Activated B cell treated with CpG ODN at 0.5 μM for 24 hours (primary cell): Measurements from ENCODE around the gene TULP1. TPM values are rescaled to one million over a fixed set of nuclear protein-coding genes. Genes with fewer than 3 reads are reported as not detected.
"Not testable (repeated sequence)": the region's sequence is repeated elsewhere in the genome, so short reads cannot be mapped to it uniquely, and the experiment has no call there.

Source experiments
- ATAC-seq: fragments of 200-7000 bp; cut with Tn5 transposase; one replicate; pipeline ENCODE4 v1.10.0; 2021; ENCODE audit warnings: low read depth, mild to moderate bottlenecking, moderate library complexity
- CTCF ChIA-PET: fragments of 350-600 bp; sonication (Branson Sonifier 250); formaldehyde crosslinking; loops from one replicate; lab custom pipeline; 2021; ENCODE audit warnings: antibody characterized with exemption; lab: Charles Lee
- POLR2A ChIA-PET: fragments of 350-600 bp; sonication (Branson Sonifier 250); formaldehyde crosslinking; loops from one replicate; lab custom pipeline; 2021; ENCODE audit warnings: antibody characterized with exemption; lab: Charles Lee
- DNase-seq: peaks from one replicate; pipeline ENCODE4 v3.0.0; 2022
- H3K27ac Mint-ChIP-seq: one replicate; pipeline ENCODE4 v1.8.0; 2020; ENCODE audit warnings: mixed read lengths
- H3K27me3 Mint-ChIP-seq: one replicate; pipeline ENCODE4 v1.8.0; 2021; ENCODE audit warnings: mixed read lengths
- H3K36me3 Mint-ChIP-seq: one replicate; pipeline ENCODE4 v1.8.0; 2021; ENCODE audit warnings: low read depth, mixed read lengths
- H3K4me1 Mint-ChIP-seq: one replicate; pipeline ENCODE4 v1.8.0; 2021; ENCODE audit warnings: mixed read lengths
- H3K4me3 Mint-ChIP-seq: one replicate; pipeline ENCODE4 v1.8.0; 2020; ENCODE audit warnings: mild to moderate bottlenecking, mixed read lengths
- H3K9me3 Mint-ChIP-seq: one replicate; pipeline ENCODE4 v1.8.0; 2020; ENCODE audit warnings: mixed read lengths
- intact Hi-C: fragments of 100-400 bp; cut with micrococcal nuclease; formaldehyde crosslinking; loops from one replicate; pipeline ENCODE4 v1.15.1; 2024
- total RNA-seq: library from RNA; stranded (reverse); gene quantifications from 2 replicates; pipeline ENCODE4 v1.2.3, GENCODE V29; 2022
- TF ChIP-seq, protein P1 (sequence below): fragments of 200-600 bp; IDR thresholded peaks from one replicate; pipeline ENCODE4 v1.8.0; 2022; ENCODE audit warnings: antibody characterized with exemption, mild to moderate bottlenecking

Gene TULP1
- total RNA-seq, 1 donor from 2014 or later: not detected

DNA sequence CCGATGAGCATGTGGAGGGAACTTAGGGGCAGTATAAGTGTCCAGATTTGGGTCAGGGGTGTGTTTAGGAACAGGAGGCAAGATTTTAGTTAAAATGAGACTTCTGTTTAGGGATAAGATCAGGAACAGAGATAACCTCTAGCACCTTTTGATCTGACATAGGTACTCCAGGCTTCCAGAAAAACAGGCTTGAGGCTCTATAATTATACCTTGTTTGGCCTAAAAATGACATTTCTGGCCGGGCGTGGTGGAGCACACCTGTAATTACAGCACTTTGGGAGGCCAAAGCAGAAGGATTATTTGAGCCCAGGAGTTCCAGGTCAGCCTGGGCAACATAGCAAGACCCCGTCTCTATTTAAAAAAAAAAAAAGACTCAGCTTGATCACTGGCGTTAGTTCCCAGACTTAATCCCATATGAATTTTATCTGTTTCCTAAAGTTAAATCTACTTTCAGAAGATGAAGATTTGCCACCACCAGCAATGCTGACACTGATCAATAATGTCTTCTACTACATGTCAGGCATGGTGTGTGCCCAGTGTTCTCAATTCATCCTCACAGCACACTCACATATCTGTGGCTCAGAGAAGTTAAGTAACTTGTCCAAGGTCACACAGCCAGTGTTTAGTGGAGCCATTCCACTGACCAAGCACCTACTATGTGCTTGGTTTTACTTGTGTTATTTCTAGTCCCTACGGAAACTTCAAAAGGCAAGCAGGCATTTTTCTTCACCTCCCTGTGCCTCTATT lies 6.0 kb upstream of the TULP1 start:
- ChIA-PET CTCF (no interaction called here), POLR2A (no interaction called here)
- no peak for DNase-seq
- no peak overlapping the region for H3K4me3 Mint-ChIP-seq
- no peaks in the 10 kb centered on the region for H3K9me3 Mint-ChIP-seq
- TF ChIP-seq, protein P1, sequence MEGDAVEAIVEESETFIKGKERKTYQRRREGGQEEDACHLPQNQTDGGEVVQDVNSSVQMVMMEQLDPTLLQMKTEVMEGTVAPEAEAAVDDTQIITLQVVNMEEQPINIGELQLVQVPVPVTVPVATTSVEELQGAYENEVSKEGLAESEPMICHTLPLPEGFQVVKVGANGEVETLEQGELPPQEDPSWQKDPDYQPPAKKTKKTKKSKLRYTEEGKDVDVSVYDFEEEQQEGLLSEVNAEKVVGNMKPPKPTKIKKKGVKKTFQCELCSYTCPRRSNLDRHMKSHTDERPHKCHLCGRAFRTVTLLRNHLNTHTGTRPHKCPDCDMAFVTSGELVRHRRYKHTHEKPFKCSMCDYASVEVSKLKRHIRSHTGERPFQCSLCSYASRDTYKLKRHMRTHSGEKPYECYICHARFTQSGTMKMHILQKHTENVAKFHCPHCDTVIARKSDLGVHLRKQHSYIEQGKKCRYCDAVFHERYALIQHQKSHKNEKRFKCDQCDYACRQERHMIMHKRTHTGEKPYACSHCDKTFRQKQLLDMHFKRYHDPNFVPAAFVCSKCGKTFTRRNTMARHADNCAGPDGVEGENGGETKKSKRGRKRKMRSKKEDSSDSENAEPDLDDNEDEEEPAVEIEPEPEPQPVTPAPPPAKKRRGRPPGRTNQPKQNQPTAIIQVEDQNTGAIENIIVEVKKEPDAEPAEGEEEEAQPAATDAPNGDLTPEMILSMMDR: no peak
- peaks cover 8% of the 10 kb centered on the region for H3K4me1 Mint-ChIP-seq
- intact Hi-C loops: no loop called here
- ATAC-seq: no peak
- no peaks in the 10 kb centered on the region for H3K36me3 Mint-ChIP-seq
- peaks cover 8% of the 10 kb centered on the region for H3K27me3 Mint-ChIP-seq
- H3K27ac Mint-ChIP-seq: no peak overlapping the region

DNA sequence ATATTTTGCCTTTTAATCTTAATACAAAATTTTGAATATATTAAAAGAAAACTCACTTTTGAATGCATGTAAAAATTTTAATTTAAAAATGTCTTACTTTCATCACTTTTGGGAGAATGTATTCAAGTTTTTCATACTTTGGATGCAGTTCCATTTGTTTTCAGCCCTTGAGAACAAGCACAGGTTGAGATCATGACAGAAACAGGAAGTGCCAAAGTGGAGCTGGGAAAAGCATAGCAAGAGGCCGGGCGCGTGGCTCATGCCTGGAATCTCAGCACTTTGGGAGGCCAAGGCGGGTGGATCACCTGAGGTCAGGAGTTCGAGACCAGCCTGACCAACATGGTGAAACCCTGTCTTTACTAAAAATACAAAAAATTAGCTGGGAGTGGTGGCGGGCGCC lies 5.3 kb upstream of the TULP1 start:
- H3K27me3 Mint-ChIP-seq, H3K4me1 Mint-ChIP-seq, H3K27ac Mint-ChIP-seq, POLR2A ChIA-PET, CTCF ChIA-PET, H3K4me3 Mint-ChIP-seq, intact Hi-C loops, DNase-seq, H3K36me3 Mint-ChIP-seq, H3K9me3 Mint-ChIP-seq, ATAC-seq: not testable (repeated sequence)

DNA sequence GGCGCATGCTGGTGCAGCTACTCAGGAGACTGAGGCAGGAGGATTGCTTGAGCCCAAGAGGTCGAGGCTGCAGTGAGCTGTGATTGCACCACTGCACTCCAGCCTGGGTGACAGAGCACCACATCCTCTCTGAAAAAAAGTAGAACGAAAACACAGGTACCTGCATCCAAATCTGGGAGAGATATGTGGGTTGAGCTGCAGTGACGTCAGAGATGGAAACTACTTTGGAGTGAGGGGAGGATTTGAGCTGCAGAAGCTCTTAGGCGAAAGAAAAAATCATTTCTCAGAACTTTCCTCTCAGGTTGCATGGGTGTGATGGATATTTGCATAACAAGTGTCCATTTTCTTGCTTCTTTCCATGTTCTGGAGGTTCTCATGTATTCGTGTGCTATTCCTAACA lies 4.0 kb upstream of the TULP1 start:
- Mint-ChIP-seq H3K4me1 (no peaks in the 10 kb centered on the region), H3K9me3 (no peaks in the 10 kb centered on the region), H3K27ac (no peak overlapping the region), H3K36me3 (no peaks in the 10 kb centered on the region), H3K27me3 (peaks cover 15% of the 10 kb centered on the region), H3K4me3 (no peak overlapping the region)
- ATAC-seq: no peak
- intact Hi-C loops: no loop called here
- DNase-seq: no peak
- POLR2A ChIA-PET: interaction anchor here (0.7 kb wide), 1 partner anchor 20 kb away, joined by 5 read pairs; no protein-coding TSS in a partner anchor
- CTCF ChIA-PET: interaction anchor here (0.8 kb wide), 1 partner anchor 67 kb away, joined by 3 read pairs; no protein-coding TSS in a partner anchor
- TF ChIP-seq, protein P1: no peak

DNA sequence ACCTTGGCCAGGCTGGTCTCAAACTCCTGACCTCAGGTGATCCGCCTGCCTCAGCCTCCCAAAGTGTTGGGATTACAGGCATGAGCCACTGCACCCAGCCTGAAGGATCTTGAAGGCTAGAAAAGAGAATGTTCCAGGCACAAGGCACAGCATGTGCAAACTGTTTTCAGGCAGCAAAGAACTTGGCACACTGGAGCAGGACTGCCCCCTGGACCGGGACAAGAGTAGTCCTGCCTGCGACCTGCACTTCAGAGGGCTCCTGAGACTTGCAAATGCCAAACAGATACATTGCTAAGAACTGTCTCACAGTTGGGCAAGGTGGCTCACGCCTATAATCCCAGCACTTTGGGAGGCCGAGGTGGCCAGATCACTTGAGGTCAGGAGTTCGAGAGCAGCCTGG lies 3.2 kb upstream of the TULP1 start:
- H3K4me1 Mint-ChIP-seq, ATAC-seq, CTCF ChIA-PET, H3K36me3 Mint-ChIP-seq, DNase-seq, H3K27ac Mint-ChIP-seq, POLR2A ChIA-PET, intact Hi-C loops, H3K9me3 Mint-ChIP-seq, H3K4me3 Mint-ChIP-seq: not testable (repeated sequence)
- peaks cover 19% of the 10 kb centered on the region for H3K27me3 Mint-ChIP-seq

DNA sequence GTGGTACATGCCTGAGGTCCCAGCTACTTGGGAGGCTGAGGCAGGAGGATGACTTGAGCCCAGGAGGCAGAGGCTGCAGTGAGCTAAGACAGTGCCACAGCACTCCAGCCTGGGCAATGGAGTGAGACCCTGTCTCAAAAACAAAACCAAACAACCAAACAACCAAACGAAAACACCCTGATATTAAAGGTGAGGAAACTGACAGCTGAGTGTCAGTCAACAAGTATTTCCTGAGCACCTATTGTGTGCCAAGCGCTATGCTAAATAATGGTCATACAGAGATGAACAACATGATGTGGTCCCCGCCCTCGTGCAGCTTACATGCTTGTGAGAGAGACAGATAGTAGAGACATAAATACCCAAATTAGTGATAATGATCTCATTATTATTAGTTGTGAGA lies 1.9 kb upstream of the TULP1 start:
- ATAC-seq: no peak
- H3K4me1 Mint-ChIP-seq: no peaks in the 10 kb centered on the region
- H3K4me3 Mint-ChIP-seq: no peak overlapping the region
- CTCF ChIA-PET: no interaction called here
- no peaks in the 10 kb centered on the region for H3K9me3 Mint-ChIP-seq
- TF ChIP-seq, protein P1: no peak
- DNase-seq: no peak
- POLR2A ChIA-PET: no interaction called here
- intact Hi-C loops: no loop called here
- H3K27me3 Mint-ChIP-seq: peaks cover 29% of the 10 kb centered on the region
- no peaks in the 10 kb centered on the region for H3K36me3 Mint-ChIP-seq
- H3K27ac Mint-ChIP-seq: no peak overlapping the region

DNA sequence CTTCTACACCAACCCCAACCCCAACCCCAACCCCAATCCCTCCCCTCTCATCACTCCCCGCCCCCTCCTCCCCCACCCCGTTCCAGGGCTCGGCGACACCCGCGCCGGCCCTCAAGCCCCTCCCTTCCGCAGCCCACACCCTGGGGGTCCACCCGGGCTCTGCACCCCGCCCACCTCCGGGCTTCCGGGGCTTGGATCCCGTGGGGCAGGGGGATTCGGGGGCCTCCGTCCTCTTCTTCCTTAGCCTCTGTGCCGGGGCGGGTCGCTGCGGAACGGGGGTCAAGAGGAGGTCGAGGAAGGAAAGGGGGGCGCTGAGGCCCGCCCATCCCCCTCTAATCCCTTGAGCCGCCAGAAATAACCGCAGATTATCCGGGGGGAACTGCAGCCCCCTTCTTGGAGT lies 690 bp downstream of the TULP1 start:
- no peak overlapping the region for H3K27ac Mint-ChIP-seq
- peaks cover 36% of the 10 kb centered on the region for H3K27me3 Mint-ChIP-seq
- TF ChIP-seq, protein P1: no peak

More for the DNA sequence above, 690 bp downstream of the TULP1 start:
- POLR2A ChIA-PET: no interaction called here
- DNase-seq (no peak), ATAC-seq (no peak)
- H3K36me3 Mint-ChIP-seq: no peaks in the 10 kb centered on the region
- intact Hi-C loops: no loop called here
- H3K4me3 Mint-ChIP-seq: no peak overlapping the region
- peaks cover 3% of the 10 kb centered on the region for H3K4me1 Mint-ChIP-seq
- H3K9me3 Mint-ChIP-seq: no peaks in the 10 kb centered on the region
- CTCF ChIA-PET: no interaction called here
